Measurements from ENCODE around the gene STRN. TPM values are rescaled to one million over a fixed set of nuclear protein-coding genes. Genes with fewer than 3 reads are reported as not detected.

Gene STRN
- total and polyA plus RNA-seq, 2 donors (not counting 1 experiment from before 2014, with no cell fraction given) = 13.7 to 19.9 TPM

- no peak overlapping the region for H3K4me2 ChIP-seq (ENCODE audit: extremely low read depth, insufficient read depth, low read length)
- no peaks in the 10 kb centered on the region for H4K20me1 ChIP-seq (ENCODE audit: control insufficient read depth, extremely low read depth, insufficient read depth, low read length)
- H2AFZ ChIP-seq (ENCODE audit: low read length) = no peak overlapping the region
- no peaks in the 10 kb centered on the region for H3K4me1 ChIP-seq (ENCODE audit: control insufficient read depth, extremely low read depth, insufficient read depth, low read length)
- DNase-seq (ENCODE audit: low read depth in 2 of 2) = no peak
- no peaks in the 10 kb centered on the region for H3K27me3 ChIP-seq (ENCODE audit: control insufficient read depth, insufficient read depth, low read length)
- TF ChIP-seq CTCF (conservative IDR thresholded peaks at IDR 0.05 in 1 of 2, IDR thresholded peaks at IDR 0.05 in 1 of 2; ENCODE audit: low read depth in 1 of 2, low read length in 2 of 2) (no peak), EZH2 (IDR thresholded peaks at IDR 0.05; ENCODE audit: low read length, missing control alignments) (no peak)
- H3K9ac ChIP-seq (ENCODE audit: insufficient read depth, low read length) = no peak overlapping the region
- H3K36me3 ChIP-seq (ENCODE audit: control insufficient read depth, insufficient read depth, low read length) = no peaks in the 10 kb centered on the region
- H3K4me3 ChIP-seq (replicated peaks in 1 of 4; ENCODE audit: control extremely low read depth in 1 of 4, insufficient read depth in 1 of 4, low read depth in 3 of 4, low read length in 4 of 4) = no peak overlapping the region
- H3K27ac ChIP-seq (ENCODE audit: insufficient read depth, low read length) = no peak overlapping the region
- H3K79me2 ChIP-seq (ENCODE audit: control insufficient read depth, insufficient read depth, low read length) = no peaks in the 10 kb centered on the region
- H3K9me3 ChIP-seq (ENCODE audit: control insufficient read depth, insufficient read depth, low read depth, low read length) = no peaks in the 10 kb centered on the region
These were observed 157.3 kb downstream of the STRN start for GRCh38 chr2:36809069-36809445.

DNA sequence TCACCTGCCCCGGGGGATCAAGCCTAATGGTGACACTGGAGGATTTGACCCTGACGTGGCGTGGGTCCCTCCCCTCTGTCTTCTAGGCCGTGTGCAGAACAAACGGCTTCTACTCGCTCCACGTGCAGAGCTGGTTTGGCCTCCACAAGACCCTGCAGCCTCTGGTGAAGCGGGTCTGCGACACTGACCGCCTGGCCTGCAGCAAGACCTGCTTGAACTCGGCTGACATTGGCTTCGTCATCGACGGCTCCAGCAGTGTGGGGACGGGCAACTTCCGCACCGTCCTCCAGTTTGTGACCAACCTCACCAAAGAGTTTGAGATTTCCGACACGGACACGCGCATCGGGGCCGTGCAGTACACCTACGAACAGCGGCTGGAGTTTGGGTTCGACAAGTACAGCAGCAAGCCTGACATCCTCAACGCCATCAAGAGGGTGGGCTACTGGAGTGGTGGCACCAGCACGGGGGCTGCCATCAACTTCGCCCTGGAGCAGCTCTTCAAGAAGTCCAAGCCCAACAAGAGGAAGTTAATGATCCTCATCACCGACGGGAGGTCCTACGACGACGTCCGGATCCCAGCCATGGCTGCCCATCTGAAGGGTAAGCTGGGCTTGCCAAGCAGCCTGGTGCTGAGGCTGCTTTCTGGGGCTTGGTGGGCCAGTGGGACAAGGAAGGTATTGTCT lies 157.8 kb downstream of the STRN start:
- Histone ChIP-seq H3K9me3 (ENCODE audit: control insufficient read depth, insufficient read depth, low read depth, low read length) (no peaks in the 10 kb centered on the region), H3K4me3 (replicated peaks in 1 of 4; ENCODE audit: control extremely low read depth in 1 of 4, insufficient read depth in 1 of 4, low read depth in 3 of 4, low read length in 4 of 4) (no peak overlapping the region), H3K27me3 (ENCODE audit: control insufficient read depth, insufficient read depth, low read length) (no peaks in the 10 kb centered on the region), H3K9ac (ENCODE audit: insufficient read depth, low read length) (no peak overlapping the region), H4K20me1 (ENCODE audit: control insufficient read depth, extremely low read depth, insufficient read depth, low read length) (no peaks in the 10 kb centered on the region), H2AFZ (ENCODE audit: low read length) (no peak overlapping the region), H3K36me3 (ENCODE audit: control insufficient read depth, insufficient read depth, low read length) (no peaks in the 10 kb centered on the region), H3K27ac (ENCODE audit: insufficient read depth, low read length) (no peak overlapping the region), H3K79me2 (ENCODE audit: control insufficient read depth, insufficient read depth, low read length) (no peaks in the 10 kb centered on the region), H3K4me2 (ENCODE audit: extremely low read depth, insufficient read depth, low read length) (no peak overlapping the region), H3K4me1 (ENCODE audit: control insufficient read depth, extremely low read depth, insufficient read depth, low read length) (no peaks in the 10 kb centered on the region)
- no peak for DNase-seq (ENCODE audit: low read depth in 2 of 2)
- no peak for TF ChIP-seq EZH2 (IDR thresholded peaks at IDR 0.05; ENCODE audit: low read length, missing control alignments)
- TF ChIP-seq CTCF (conservative IDR thresholded peaks at IDR 0.05 in 1 of 2, IDR thresholded peaks at IDR 0.05 in 1 of 2; ENCODE audit: low read depth in 1 of 2, low read length in 2 of 2) = no peak

DNA sequence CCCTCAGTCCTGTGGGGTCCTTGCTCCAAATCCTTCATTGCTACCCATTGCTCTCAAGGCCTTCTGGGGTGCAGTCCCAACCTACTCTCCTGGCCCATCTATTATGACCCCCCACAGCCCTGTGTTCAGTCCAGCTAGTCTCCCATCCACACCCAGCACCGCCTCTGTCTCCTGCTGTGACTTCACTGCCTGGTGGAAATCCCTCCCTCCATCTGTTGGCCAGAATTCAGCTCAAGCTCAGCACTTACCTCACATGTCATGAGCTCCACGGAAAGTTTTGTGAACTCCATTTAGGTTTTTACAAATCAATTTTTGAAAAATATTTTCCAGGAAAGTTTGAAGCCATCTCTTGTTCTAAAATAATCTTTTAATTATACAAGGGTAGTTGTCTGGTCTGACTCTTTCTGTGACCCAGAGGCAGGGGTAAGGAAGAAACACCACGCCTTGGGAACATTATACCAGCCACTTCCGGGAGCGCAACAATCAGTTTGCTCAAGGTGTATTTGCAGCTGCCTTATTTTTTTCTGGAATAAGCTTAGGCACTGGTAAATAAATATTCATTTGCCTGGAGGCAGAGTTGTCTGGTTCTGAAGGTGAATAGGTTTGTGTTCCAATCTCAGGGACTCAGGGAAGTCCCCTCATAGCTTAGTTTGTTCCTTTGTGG lies 159.0 kb downstream of the STRN start:
- Histone ChIP-seq H3K4me1 (ENCODE audit: control insufficient read depth, extremely low read depth, insufficient read depth, low read length) (no peaks in the 10 kb centered on the region), H3K4me3 (replicated peaks in 1 of 4; ENCODE audit: control extremely low read depth in 1 of 4, insufficient read depth in 1 of 4, low read depth in 3 of 4, low read length in 4 of 4) (no peak overlapping the region), H3K27ac (ENCODE audit: insufficient read depth, low read length) (no peak overlapping the region), H3K27me3 (ENCODE audit: control insufficient read depth, insufficient read depth, low read length) (peaks cover 2% of the 10 kb centered on the region), H3K36me3 (ENCODE audit: control insufficient read depth, insufficient read depth, low read length) (no peaks in the 10 kb centered on the region), H4K20me1 (ENCODE audit: control insufficient read depth, extremely low read depth, insufficient read depth, low read length) (no peaks in the 10 kb centered on the region), H3K9ac (ENCODE audit: insufficient read depth, low read length) (no peak overlapping the region), H3K4me2 (ENCODE audit: extremely low read depth, insufficient read depth, low read length) (no peak overlapping the region), H3K79me2 (ENCODE audit: control insufficient read depth, insufficient read depth, low read length) (no peaks in the 10 kb centered on the region), H3K9me3 (ENCODE audit: control insufficient read depth, insufficient read depth, low read depth, low read length) (no peaks in the 10 kb centered on the region), H2AFZ (ENCODE audit: low read length) (no peak overlapping the region)
- DNase-seq (ENCODE audit: low read depth in 2 of 2) = no peak
- no peak for TF ChIP-seq CTCF (conservative IDR thresholded peaks at IDR 0.05 in 1 of 2, IDR thresholded peaks at IDR 0.05 in 1 of 2; ENCODE audit: low read depth in 1 of 2, low read length in 2 of 2)
- TF ChIP-seq EZH2 (IDR thresholded peaks at IDR 0.05; ENCODE audit: low read length, missing control alignments) = no peak
